ENCODE data around the gene MYL3. TPM values are rescaled to one million over a fixed set of nuclear protein-coding genes. Genes with fewer than 3 reads are reported as not detected.
A peak's percentile ranks its signal among the peaks of the same experiment; 100 is the strongest.

The MYL3 gene
- total and polyA plus RNA-seq, 9 donors = 0.63 to 10.8 (median 4.2) TPM

DNA sequence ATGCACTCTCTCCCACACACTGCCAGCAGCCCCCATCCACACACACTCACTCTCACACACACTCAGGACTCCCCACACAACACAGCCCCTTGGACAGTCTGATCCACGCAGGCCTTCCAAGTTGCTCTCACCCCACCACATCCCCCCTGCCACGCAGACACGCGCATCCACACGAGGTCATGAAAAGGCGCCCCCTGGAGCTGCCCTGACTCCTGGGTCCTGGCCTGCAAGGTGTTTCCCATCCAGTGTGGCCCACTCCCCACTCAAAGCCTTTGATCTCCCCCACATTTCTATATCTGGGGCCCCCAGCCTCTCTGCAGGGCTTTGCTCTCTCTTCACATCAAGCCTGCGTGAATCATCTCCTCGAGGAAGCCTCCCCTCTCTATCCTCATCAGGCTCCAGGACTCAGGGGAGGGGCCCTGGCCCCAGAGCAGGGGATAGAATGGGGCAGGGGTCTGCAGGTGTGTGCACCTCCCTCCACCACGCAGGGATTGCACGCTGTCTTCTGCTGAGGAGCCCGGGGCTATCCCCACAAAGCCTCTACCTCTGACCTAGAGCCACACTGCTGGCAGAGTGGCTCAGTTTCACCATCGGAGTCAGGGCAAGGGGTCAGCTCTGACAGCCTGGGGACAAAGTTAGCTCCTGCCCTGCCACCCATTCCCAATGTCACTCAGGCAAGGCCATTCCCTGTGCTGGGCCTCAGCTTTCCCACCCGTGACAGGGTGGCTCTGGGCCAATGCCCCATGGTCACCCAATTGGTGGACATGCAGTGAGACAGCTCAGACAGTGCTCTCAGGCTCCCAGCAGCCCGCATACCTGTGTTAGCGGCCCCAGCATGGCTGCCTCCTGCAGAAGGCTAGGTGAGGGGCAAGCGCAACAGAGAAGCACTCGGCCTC, 6.4 kb downstream of the MYL3 start:
- 86 to 88% (median 86%) methylated on average over 17 of the region's 17 CpGs for WGBS, 3 donors
- Histone ChIP-seq H3K27ac (no peak overlapping the region), H3K4me1 (ENCODE audit: insufficient read depth) (peaks cover 9% of the 10 kb centered on the region), H3K9me3 (no peaks in the 10 kb centered on the region), H3K27me3 (no peaks in the 10 kb centered on the region), H3K36me3 (no peaks in the 10 kb centered on the region), H3K4me3 (no peak overlapping the region)
- DNase-seq = peak in 2 of 5 donors; percentile 9 to 28
- TF ChIP-seq, protein P1, sequence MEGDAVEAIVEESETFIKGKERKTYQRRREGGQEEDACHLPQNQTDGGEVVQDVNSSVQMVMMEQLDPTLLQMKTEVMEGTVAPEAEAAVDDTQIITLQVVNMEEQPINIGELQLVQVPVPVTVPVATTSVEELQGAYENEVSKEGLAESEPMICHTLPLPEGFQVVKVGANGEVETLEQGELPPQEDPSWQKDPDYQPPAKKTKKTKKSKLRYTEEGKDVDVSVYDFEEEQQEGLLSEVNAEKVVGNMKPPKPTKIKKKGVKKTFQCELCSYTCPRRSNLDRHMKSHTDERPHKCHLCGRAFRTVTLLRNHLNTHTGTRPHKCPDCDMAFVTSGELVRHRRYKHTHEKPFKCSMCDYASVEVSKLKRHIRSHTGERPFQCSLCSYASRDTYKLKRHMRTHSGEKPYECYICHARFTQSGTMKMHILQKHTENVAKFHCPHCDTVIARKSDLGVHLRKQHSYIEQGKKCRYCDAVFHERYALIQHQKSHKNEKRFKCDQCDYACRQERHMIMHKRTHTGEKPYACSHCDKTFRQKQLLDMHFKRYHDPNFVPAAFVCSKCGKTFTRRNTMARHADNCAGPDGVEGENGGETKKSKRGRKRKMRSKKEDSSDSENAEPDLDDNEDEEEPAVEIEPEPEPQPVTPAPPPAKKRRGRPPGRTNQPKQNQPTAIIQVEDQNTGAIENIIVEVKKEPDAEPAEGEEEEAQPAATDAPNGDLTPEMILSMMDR (IDR thresholded peaks at IDR 0.05) = no peak
- no peak for TF ChIP-seq POLR2A (IDR thresholded peaks at IDR 0.05)
- no peak for TF ChIP-seq EP300 (IDR thresholded peaks at IDR 0.05)
- intact Hi-C loops (cut with DNase I) = no loop called here

DNA sequence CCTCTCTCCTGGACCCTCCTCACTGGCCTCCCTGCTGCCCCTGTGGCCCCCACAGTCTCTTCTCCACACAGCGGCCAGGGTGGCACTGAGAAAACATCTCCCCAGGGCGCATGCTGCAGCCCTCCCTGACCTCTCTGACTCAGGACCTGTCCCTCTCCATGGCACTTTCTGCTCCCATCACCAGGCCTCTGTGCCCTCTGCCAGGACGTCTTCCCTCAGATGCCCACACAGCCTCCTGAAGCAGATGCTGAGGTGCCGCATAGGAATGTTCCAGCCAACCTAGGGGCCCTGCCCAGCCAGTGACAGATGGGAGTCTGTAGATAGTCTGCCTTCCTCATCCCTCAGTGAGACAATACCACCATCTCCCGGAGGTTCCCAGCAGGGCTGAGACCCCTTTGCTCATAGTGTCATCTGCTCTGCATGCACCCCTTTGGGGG, 8.7 kb downstream of the MYL3 start:
- TF ChIP-seq POLR2A (IDR thresholded peaks at IDR 0.05) = no peak
- TF ChIP-seq, protein P1 (IDR thresholded peaks at IDR 0.05) = no peak
- no peak for TF ChIP-seq EP300 (IDR thresholded peaks at IDR 0.05)
- intact Hi-C loops (cut with DNase I) = loop anchor here in 1 of 4 donors (5.0 kb wide), 1 partner anchor 147 kb away; no protein-coding TSS in a partner anchor

DNA sequence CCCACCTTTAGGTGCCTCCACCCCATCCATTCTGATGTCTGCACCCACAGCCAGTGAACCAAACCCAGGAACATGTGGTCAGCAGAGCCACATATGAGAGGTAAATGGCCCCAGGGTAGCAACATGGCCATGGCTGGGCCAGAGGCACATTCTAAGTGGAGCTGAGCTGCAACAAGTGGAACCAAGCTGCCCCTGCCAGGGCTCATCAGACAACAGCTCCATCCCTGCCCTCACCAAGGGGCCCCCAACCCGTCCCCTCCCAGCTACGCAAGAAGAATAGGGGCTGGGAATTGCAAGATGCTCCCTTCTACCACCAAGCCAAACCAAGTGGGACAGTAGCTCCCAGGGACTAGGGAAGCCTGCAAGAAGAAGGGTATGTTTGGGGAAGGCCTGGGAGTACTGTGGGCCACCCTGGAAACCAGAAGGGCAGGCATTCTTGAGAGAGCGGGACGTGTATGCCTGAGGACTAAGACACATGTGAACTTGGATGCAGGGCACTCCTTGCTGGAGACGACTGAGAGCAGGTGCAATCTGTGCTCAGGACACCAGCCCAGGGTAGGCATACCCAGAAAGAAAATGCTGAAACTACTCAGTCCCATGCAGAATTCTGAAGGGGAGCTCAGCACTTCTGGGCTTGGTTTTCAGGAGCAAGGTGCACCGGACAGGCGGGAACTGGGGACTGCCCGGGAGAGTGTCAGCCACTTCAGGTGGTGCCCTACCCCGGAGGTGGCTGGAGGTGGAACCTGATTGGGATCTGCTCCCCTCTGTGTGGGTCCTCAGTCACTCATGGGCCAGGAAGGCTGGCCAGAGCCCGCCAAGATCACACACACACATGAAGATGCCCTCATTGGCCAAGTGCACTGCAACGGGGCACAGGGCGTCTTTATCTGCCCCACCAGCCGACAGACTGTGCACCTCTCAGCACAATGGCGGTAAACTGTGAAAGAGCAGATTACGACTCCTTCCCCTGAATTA, 9.5 kb downstream of the MYL3 start:
- Histone ChIP-seq H3K4me3 (no peak overlapping the region), H3K27ac (no peak overlapping the region), H3K36me3 (no peaks in the 10 kb centered on the region), H3K9me3 (no peaks in the 10 kb centered on the region), H3K27me3 (no peaks in the 10 kb centered on the region), H3K4me1 (ENCODE audit: insufficient read depth) (peaks cover 7% of the 10 kb centered on the region)
- TF ChIP-seq EP300 (IDR thresholded peaks at IDR 0.05) (no peak), POLR2A (IDR thresholded peaks at IDR 0.05) (no peak)
- TF ChIP-seq, protein P1 (IDR thresholded peaks at IDR 0.05) = no peak
- DNase-seq = peak in 3 of 5 donors; percentile 19 to 31 (median 24)
- 50 to 67% (median 53%) methylated on average over 15 of the region's 15 CpGs for WGBS, 3 donors
- intact Hi-C loops (cut with DNase I) = loop anchor here in 1 of 4 donors (5.0 kb wide), 1 partner anchor 146 kb away; no protein-coding TSS in a partner anchor

More for the DNA sequence above, 8.7 kb downstream of the MYL3 start:
- Histone ChIP-seq H3K9me3 (no peaks in the 10 kb centered on the region), H3K4me1 (ENCODE audit: insufficient read depth) (peaks cover 7% of the 10 kb centered on the region), H3K4me3 (no peak overlapping the region), H3K36me3 (no peaks in the 10 kb centered on the region), H3K27ac (no peak overlapping the region), H3K27me3 (no peaks in the 10 kb centered on the region)
- DNase-seq = peak in 3 of 5 donors; percentile 7 to 36 (median 11)
- WGBS, 3 donors = 48 to 72% (median 67%) methylated on average over 5 of the region's 5 CpGs

DNA sequence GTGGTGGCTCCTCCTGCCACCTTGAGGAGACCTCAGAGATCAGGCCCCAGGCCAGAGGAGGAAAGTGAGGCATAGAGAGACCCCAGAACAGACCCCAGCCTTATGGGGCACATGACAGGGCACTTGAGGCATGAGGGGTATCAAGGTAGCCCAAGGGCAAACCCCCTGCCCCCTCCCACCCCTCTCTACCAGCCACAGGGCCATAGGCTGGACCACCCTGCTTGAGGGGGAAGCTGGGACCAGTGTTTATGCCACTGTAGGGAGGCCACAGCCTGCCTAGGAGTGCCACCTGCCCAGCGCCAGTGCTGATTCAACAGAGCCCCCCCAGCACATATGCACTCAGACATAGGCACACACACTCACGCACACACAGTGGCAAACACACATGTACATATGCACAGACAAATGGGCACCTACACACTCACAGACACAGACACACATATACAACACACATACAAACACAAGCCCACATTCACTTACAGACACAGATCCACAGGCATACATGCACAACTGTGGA, 10.3 kb downstream of the MYL3 start:
- TF ChIP-seq EP300 (IDR thresholded peaks at IDR 0.05) (no peak), POLR2A (IDR thresholded peaks at IDR 0.05) (no peak)
- TF ChIP-seq, protein P1 (IDR thresholded peaks at IDR 0.05) = no peak
- DNase-seq = no peak
- Histone ChIP-seq H3K27ac (no peak overlapping the region), H3K36me3 (no peaks in the 10 kb centered on the region), H3K9me3 (no peaks in the 10 kb centered on the region), H3K4me3 (no peak overlapping the region), H3K4me1 (ENCODE audit: insufficient read depth) (peaks cover 10% of the 10 kb centered on the region), H3K27me3 (no peaks in the 10 kb centered on the region)
- WGBS, 3 donors = 89 to 100% (median 100%) methylated on average over 2 of the region's 2 CpGs
- intact Hi-C loops (cut with DNase I) = loop anchor here in 1 of 4 donors (5.0 kb wide), 1 partner anchor 146 kb away; no protein-coding TSS in a partner anchor
